Activated CD8-positive, alpha-beta T cell treated with anti-CD3 and anti-CD28 coated beads for 36 hours (primary cell): ENCODE data around the gene UBE2D3. TPM values are rescaled to one million over a fixed set of nuclear protein-coding genes. Genes with fewer than 3 reads are reported as not detected.

Source experiments
- ATAC-seq: fragments of 200-7000 bp; cut with Tn5 transposase; one replicate; pipeline ENCODE4 v1.10.0; 2021; ENCODE audit warnings: mild to moderate bottlenecking, moderate library complexity
- CTCF ChIA-PET: fragments of 350-600 bp; sonication (Branson Sonifier 250); formaldehyde crosslinking; loops from one replicate; lab custom pipeline; 2021; ENCODE audit warnings: antibody characterized with exemption; lab: Charles Lee
- POLR2A ChIA-PET: fragments of 350-600 bp; sonication (Branson Sonifier 250); formaldehyde crosslinking; loops from one replicate; lab custom pipeline; 2021; ENCODE audit warnings: antibody characterized with exemption; lab: Charles Lee
- DNase-seq: peaks from one replicate; pipeline ENCODE4 v3.0.0-alpha.2; 2020
- H3K27ac Mint-ChIP-seq: one replicate; pipeline ENCODE4 v1.8.0; 2021; ENCODE audit warnings: mild to moderate bottlenecking, mixed read lengths
- H3K27me3 Mint-ChIP-seq: one replicate; pipeline ENCODE4 v1.8.0; 2021; ENCODE audit warnings: mixed read lengths
- H3K36me3 Mint-ChIP-seq: one replicate; pipeline ENCODE4 v1.8.0; 2021; ENCODE audit warnings: low read depth, mixed read lengths
- H3K4me1 Mint-ChIP-seq: one replicate; pipeline ENCODE4 v1.8.0; 2021; ENCODE audit warnings: low read depth, mixed read lengths
- H3K4me3 Mint-ChIP-seq: one replicate; pipeline ENCODE4 v1.8.0; 2021; ENCODE audit warnings: mild to moderate bottlenecking, moderate library complexity, mixed read lengths
- H3K9me3 Mint-ChIP-seq: one replicate; pipeline ENCODE4 v1.8.0; 2021; ENCODE audit warnings: mixed read lengths
- CTCF ChIP-seq: fragments of 200-600 bp; IDR thresholded peaks from one replicate; pipeline ENCODE4 v1.8.0; 2022; ENCODE audit warnings: antibody characterized with exemption, mild to moderate bottlenecking
- intact Hi-C: fragments of 100-400 bp; cut with micrococcal nuclease; formaldehyde crosslinking; loops from one replicate; pipeline ENCODE4 v1.10.0; 2022
- total RNA-seq, 2 experiments: library from RNA; stranded (reverse); gene quantifications; one replicate each; pipeline ENCODE4 v1.2.3, GENCODE V29; 2021

UBE2D3 gene
- total RNA-seq, 2 experiments from 2014 or later, result 410 to 427 TPM

- POLR2A ChIA-PET, result interaction anchor here (0.6 to 2.2 kb wide), 13 partner anchors 9 to 339 kb away, joined by 3 to 15 read pairs (median 3); partner anchors contain the start of genes CISD2, SLC9B2 and UBE2D3
Measured at GRCh38 chr4:102760645-102761295, 66.6 kb downstream of the UBE2D3 start, which contains the start of gene MANBA. TSS of gene MANBA (minus strand) at chr4:102760968. CDS start at chr4:102760894, 74 bp downstream.

GRCh38 chr4:102759831-102760644 is 67.3 kb downstream of the UBE2D3 start:
- CTCF ChIA-PET, result interaction anchor here (1.1 to 1.6 kb wide), 5 partner anchors 10 to 329 kb away, joined by 3 to 6 read pairs (median 3); no protein-coding TSS in a partner anchor
- peak overlapping the region; percentile 86 for H3K27ac Mint-ChIP-seq
- peak overlapping the region; percentile 92 for H3K4me3 Mint-ChIP-seq
- ATAC-seq (no peak), DNase-seq (peak; percentile 58)
- H3K27me3 Mint-ChIP-seq, result peaks cover 2% of the 10 kb centered on the region
- TF ChIP-seq CTCF, result no peak
- intact Hi-C loops, result loop anchor here (5.0 kb wide), 1 partner anchor 37 kb away; no protein-coding TSS in a partner anchor
- POLR2A ChIA-PET, result interaction anchor here (0.6 to 2.2 kb wide), 11 partner anchors 10 to 319 kb away, joined by 3 to 15 read pairs (median 3); partner anchors contain the start of genes CISD2, SLC9B2 and UBE2D3
- H3K36me3 Mint-ChIP-seq, result peaks cover 9% of the 10 kb centered on the region
- H3K9me3 Mint-ChIP-seq, result peaks cover under 1% of the 10 kb centered on the region
- peaks cover 27% of the 10 kb centered on the region for H3K4me1 Mint-ChIP-seq

More at GRCh38 chr4:102760645-102761295, 66.6 kb downstream of the UBE2D3 start, which contains the start of gene MANBA:
- ATAC-seq, result peak; percentile 92
- H3K4me3 Mint-ChIP-seq, result peak within 1 kb of the TSS; percentile 92
- H3K27ac Mint-ChIP-seq, result peak within 1 kb of the TSS; percentile 86
- DNase-seq, result peak; percentile 91
- H3K9me3 Mint-ChIP-seq, result no peaks in the 10 kb centered on the region
- H3K4me1 Mint-ChIP-seq, result peaks cover 27% of the 10 kb centered on the region
- H3K36me3 Mint-ChIP-seq, result peaks cover 9% of the 10 kb centered on the region
- no peak for TF ChIP-seq CTCF
- CTCF ChIA-PET, result interaction anchor here (0.7 to 1.6 kb wide), 7 partner anchors 8 to 330 kb away, joined by 3 to 6 read pairs (median 3); no protein-coding TSS in a partner anchor
- intact Hi-C loops, result loop anchor here (5.0 kb wide), 1 partner anchor 37 kb away; no protein-coding TSS in a partner anchor
- peaks cover 2% of the 10 kb centered on the region for H3K27me3 Mint-ChIP-seq

- peaks cover 12% of the 10 kb centered on the region for H3K36me3 Mint-ChIP-seq
- intact Hi-C loops, result no loop called here
Measured at GRCh38 chr4:102758241-102759160, 68.8 kb downstream of the UBE2D3 start.

More at GRCh38 chr4:102758241-102759160, 68.8 kb downstream of the UBE2D3 start:
- Mint-ChIP-seq H3K9me3 (peaks cover 3% of the 10 kb centered on the region), H3K27me3 (no peaks in the 10 kb centered on the region), H3K4me1 (peaks cover 27% of the 10 kb centered on the region), H3K4me3 (no peak overlapping the region), H3K27ac (no peak overlapping the region)
- ATAC-seq (no peak), DNase-seq (no peak)
- POLR2A ChIA-PET, result no interaction called here
- CTCF ChIA-PET, result no interaction called here
- TF ChIP-seq CTCF, result no peak
